Measurements from ENCODE around the gene GPR15. TPM values are rescaled to one million over a fixed set of nuclear protein-coding genes. Genes with fewer than 3 reads are reported as not detected.

Gene GPR15
- total and polyA plus RNA-seq, 8 donors = 0.07 to 0.19 (median 0.15) TPM; not detected in 5

GRCh38 chr3:98582042-98582441 is 50.3 kb downstream of the GPR15 start:
- H3K27ac ChIP-seq = no peak overlapping the region
- ATAC-seq (no peak), FAIRE-seq (no peak), DNase-seq (no peak)
- H3K36me3 ChIP-seq = peaks cover 0 to 26% (median 0%) of the 10 kb centered on the region in 3 donors
- no peaks in the 10 kb centered on the region for H3K4me1 ChIP-seq
- H3K9me3 ChIP-seq = no peaks in the 10 kb centered on the region
- no peaks in the 10 kb centered on the region for H3K27me3 ChIP-seq
- WGBS, 2 donors = 93 to 98% methylated on average over 1 of the region's 1 CpG
- intact Hi-C loops (cut with DNase I) = no loop called here
- no peak overlapping the region for H3K4me3 ChIP-seq
- no peak for TF ChIP-seq CTCF (IDR thresholded peaks at IDR 0.05)

GRCh38 chr3:98583766-98584165 is 52.0 kb downstream of the GPR15 start:
- no peak for ATAC-seq
- no peaks in the 10 kb centered on the region for H3K9me3 ChIP-seq
- no peak for FAIRE-seq
- intact Hi-C loops (cut with DNase I) = no loop called here
- TF ChIP-seq CTCF (IDR thresholded peaks at IDR 0.05) = no peak
- H3K27ac ChIP-seq = no peak overlapping the region
- peaks cover 0 to 26% (median 0%) of the 10 kb centered on the region in 3 donors for H3K36me3 ChIP-seq
- WGBS, 2 donors = 83 to 87% methylated on average over 4 of the region's 4 CpGs
- no peaks in the 10 kb centered on the region for H3K4me1 ChIP-seq
- no peaks in the 10 kb centered on the region for H3K27me3 ChIP-seq
- no peak for DNase-seq
- no peak overlapping the region for H3K4me3 ChIP-seq

Other genes starting within 250 kb of the GPR15 start
- gene OR5H2, start 249.5 kb upstream of the GPR15 start, total RNA-seq = not detected
- gene OR5H2, start 249.5 kb upstream of the GPR15 start, polyA plus RNA-seq = not detected
- gene OR5K4, start 178.1 kb upstream of the GPR15 start, total RNA-seq = not detected
- not detected for gene OR5K4, start 178.1 kb upstream of the GPR15 start, polyA plus RNA-seq
- gene OR5K3, start 141.3 kb upstream of the GPR15 start, total RNA-seq = not detected
- not detected for gene OR5K3, start 141.3 kb upstream of the GPR15 start, polyA plus RNA-seq
- gene OR5K1, start 68.8 kb upstream of the GPR15 start, total RNA-seq = not detected
- gene OR5K1, start 68.8 kb upstream of the GPR15 start, polyA plus RNA-seq = not detected
- gene OR5K2, start 34.3 kb upstream of the GPR15 start, total RNA-seq = not detected
- gene OR5K2, start 34.3 kb upstream of the GPR15 start, polyA plus RNA-seq = not detected
- gene CLDND1, start 9.1 kb upstream of the GPR15 start, total RNA-seq = 10 to 100 TPM; 16.0 to 35.1 (median 21.8) TPM
- 10 to 100 TPM; 21.3 to 37.2 TPM for gene CLDND1, start 9.1 kb upstream of the GPR15 start, polyA plus RNA-seq
- 1 to 10 TPM; 4.1 to 9.5 (median 5.3) TPM for gene CPOX, start 61.6 kb downstream of the GPR15 start, total RNA-seq
- gene CPOX, start 61.6 kb downstream of the GPR15 start, polyA plus RNA-seq = 1 to 10 TPM; 8.2 to 9.8 TPM
- gene ST3GAL6, start 231.4 kb downstream of the GPR15 start, total RNA-seq = 1 to 10 TPM; 3.6 to 9.5 (median 6.7) TPM
- gene ST3GAL6, start 231.4 kb downstream of the GPR15 start, polyA plus RNA-seq = 10 to 100 TPM in 1 of 2 donors, 1 to 10 TPM in 1; 5.7 to 16.1 TPM